SJCRH30 (cell line): ENCODE measurements around the gene FLCN. TPM values are rescaled to one million over a fixed set of nuclear protein-coding genes. Genes with fewer than 3 reads are reported as not detected.
"Not testable (repeated sequence)": the region's sequence is repeated elsewhere in the genome, so short reads cannot be mapped to it uniquely, and the experiment has no call there.

ENCODE experiments used
- DNase-seq, 2 experiments: peaks; one replicate each; pipeline ENCODE4 v3.0.0-alpha.2; 2015 to 2020
- H3K27ac ChIP-seq: fragments of 250-450 bp; sonication (Bioruptor Pico); 2 replicates; pipeline ENCODE4 v1.5.1; 2020; ENCODE audit warnings: mild to moderate bottlenecking, moderate library complexity
- H3K27me3 ChIP-seq: fragments of 250-450 bp; sonication (Bioruptor Pico); 2 replicates; pipeline ENCODE4 v1.5.1; 2020; ENCODE audit warnings: mild to moderate bottlenecking, moderate library complexity
- H3K36me3 ChIP-seq: fragments of 250-450 bp; sonication (Bioruptor Pico); 2 replicates; pipeline ENCODE4 v1.5.1; 2020; ENCODE audit warnings: mild to moderate bottlenecking, moderate library complexity
- H3K4me1 ChIP-seq: fragments of 250-450 bp; sonication (Bioruptor Pico); 2 replicates; pipeline ENCODE4 v1.5.1; 2020; ENCODE audit warnings: mild to moderate bottlenecking, moderate library complexity
- H3K4me3 ChIP-seq: fragments of 250-450 bp; sonication (Bioruptor Pico); 2 replicates; pipeline ENCODE4 v1.5.1; 2020; ENCODE audit warnings: mild to moderate bottlenecking, moderate library complexity
- H3K9me3 ChIP-seq: fragments of 250-450 bp; sonication (Bioruptor Pico); replicated peaks from 2 replicates; pipeline ENCODE4 v1.5.1; 2020; ENCODE audit warnings: mild to moderate bottlenecking, moderate library complexity
- total RNA-seq: library from RNA; depleted of rRNA; stranded (reverse); fragments of >200 nt; shearing (Covaris generic); gene quantifications from 2 replicates; pipeline ENCODE4 v1.2.3, GENCODE V29; 2014; rRNA removed

FLCN gene, protein sequence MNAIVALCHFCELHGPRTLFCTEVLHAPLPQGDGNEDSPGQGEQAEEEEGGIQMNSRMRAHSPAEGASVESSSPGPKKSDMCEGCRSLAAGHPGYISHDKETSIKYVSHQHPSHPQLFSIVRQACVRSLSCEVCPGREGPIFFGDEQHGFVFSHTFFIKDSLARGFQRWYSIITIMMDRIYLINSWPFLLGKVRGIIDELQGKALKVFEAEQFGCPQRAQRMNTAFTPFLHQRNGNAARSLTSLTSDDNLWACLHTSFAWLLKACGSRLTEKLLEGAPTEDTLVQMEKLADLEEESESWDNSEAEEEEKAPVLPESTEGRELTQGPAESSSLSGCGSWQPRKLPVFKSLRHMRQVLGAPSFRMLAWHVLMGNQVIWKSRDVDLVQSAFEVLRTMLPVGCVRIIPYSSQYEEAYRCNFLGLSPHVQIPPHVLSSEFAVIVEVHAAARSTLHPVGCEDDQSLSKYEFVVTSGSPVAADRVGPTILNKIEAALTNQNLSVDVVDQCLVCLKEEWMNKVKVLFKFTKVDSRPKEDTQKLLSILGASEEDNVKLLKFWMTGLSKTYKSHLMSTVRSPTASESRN
- total RNA-seq, result 110 and 121 TPM in 2 replicates

DNA sequence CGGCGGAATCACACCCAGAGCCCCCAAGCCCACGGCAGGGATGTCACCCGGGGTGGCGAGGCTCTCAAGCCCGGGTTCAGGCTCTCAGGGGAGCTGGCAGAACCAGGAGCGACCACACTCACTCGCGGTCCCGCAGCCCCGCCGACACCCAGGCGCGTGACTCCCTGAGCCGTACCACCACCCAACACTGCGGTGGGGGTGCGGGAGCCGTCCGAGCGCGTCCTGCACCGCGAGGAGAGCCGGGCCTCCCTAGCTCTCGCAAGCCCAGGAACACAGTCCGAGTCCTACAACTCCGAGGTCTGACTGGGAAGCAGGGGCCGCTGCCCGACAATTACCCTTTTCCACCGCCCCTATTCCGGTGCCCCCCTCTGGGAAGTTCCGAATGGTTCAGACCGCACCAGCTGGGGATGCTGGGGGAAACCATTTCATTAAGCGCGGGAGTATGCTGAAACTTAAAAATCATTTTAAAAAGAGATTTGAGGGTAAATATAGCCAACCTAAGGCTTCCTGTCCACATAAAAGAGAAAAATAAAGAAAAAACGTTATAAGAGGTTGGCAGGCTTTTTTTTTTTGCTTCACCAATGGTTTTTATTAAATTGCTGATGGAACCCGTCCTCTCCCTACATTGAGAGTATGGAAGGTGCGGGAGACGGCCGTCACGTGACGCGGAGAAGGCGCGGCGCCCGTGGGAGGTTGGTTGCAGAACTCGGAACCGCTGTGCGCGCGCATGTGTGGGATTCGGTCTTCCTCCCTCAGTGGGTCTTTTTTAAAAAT lies at the start of gene FLCN:
FLCN (minus strand) TSS at position 143 of the 774 bp plus-strand sequence. CDS start 9,031 bp downstream, outside the sequence.
- peak; percentile 94 to 98 for DNase-seq
- H3K27me3 ChIP-seq, result no peaks in the 10 kb centered on the region
- H3K4me3 ChIP-seq, result peak within 1 kb of the TSS; percentile 96
- peaks cover 8% of the 10 kb centered on the region for H3K36me3 ChIP-seq
- peaks cover 15% of the 10 kb centered on the region for H3K4me1 ChIP-seq
- no peaks in the 10 kb centered on the region for H3K9me3 ChIP-seq
- H3K27ac ChIP-seq, result peak within 1 kb of the TSS; percentile 100

DNA sequence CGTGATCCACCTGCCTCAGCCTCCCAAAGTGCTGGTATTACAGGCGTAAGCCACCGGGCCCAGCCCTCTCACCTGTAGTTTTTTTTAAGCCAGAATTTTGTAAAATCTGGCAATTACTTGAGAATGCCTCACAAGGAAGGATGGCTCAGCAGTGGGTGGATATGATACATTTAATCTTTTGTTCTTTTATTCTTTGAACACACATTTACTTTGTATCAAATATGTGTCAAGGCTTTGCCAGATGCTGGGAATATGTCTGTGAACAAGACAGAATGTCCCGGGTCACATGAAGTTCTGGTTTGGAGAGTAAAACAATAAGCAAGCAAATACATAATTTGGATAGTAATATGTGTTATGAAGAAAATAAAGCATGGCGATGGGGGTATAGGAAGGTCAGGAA lies 49.0 kb upstream of the FLCN start:
- Histone ChIP-seq H3K4me1 (peaks cover 4% of the 10 kb centered on the region), H3K9me3 (no peaks in the 10 kb centered on the region), H3K4me3 (no peak overlapping the region), H3K36me3 (no peaks in the 10 kb centered on the region), H3K27me3 (0 out of 2 replicates have a peak, but pooled peaks cover 4% of the 10 kb centered on the region), H3K27ac (no peak overlapping the region)
- no peak for DNase-seq

DNA sequence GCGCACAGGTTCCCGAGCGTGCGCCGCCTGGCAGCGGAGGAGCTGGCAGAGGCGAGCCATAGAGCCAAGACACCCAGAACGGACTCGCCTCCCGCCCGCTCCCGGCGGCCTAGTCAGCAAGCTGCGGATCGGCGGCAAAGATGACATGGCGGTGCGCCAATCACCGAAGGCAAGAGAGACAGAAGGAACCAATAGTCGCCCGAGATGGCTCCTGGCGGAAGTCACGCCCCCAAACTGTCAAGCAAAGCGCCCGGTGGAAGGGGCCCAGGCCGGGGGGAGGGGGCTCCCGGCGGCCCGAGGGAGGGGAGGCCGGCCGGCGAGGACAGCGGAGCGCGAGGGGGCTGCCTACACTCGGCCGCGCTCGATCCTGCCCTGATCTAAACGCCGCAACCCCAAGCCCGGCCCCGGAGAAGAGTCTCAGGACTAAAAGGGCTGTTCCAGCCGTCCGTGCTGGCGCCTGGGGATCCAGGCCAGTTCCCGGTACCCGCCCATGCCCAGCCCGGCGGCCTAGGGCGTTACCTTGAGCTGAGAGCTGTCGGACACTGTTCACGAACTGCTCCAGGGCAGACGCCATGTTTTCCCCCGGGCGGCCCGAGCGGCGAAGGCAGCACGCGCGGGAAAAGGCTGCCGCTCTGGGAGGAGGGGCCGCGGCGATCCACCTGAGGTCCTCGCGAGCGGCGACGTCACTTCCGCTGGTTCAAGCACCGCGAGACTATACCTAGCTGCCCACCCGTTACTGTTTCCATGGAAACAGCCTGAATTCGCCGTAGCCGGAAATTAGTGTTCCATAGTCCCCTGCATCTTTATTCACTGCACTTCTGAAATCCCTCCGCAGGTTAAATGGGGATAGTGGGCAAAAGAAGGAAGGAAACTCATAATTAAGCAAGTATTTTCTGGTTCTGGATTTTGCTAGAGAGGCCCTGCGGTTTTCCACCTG lies 43.9 kb upstream of the FLCN start, which contains the start of gene COPS3:
COPS3 (minus strand) TSS at position 634 of the 937 bp plus-strand sequence; CDS start at position 574, 60 bp downstream.
- H3K27me3 ChIP-seq, result no peaks in the 10 kb centered on the region
- DNase-seq, result peak; percentile 100
- no peaks in the 10 kb centered on the region for H3K9me3 ChIP-seq
- H3K4me1 ChIP-seq, result peaks cover 13% of the 10 kb centered on the region
- H3K27ac ChIP-seq, result peak within 1 kb of the TSS; percentile 90
- H3K4me3 ChIP-seq, result peak within 1 kb of the TSS; percentile 97
- peaks cover 23% of the 10 kb centered on the region for H3K36me3 ChIP-seq

DNA sequence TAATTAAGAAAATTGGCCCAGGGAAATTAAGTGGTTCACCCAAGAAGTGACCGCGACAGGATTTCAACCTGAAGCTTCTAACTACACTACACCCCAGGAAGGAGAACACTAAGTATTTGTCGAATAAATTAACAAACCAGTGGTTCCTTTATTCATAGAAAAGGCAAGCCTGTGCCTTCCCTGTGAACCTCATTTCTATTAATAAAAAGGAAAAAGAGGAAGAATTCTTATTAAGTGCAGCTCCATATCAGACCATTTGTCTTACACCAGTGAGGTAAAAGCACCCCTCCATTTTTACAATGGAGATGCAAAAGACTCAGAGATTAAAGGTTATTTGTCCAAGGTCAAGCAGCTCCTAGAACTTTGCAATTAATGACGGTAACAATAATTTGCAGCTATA lies 42.3 kb upstream of the FLCN start:
- H3K4me1 ChIP-seq, result peaks cover 13% of the 10 kb centered on the region
- H3K9me3 ChIP-seq, result no peaks in the 10 kb centered on the region
- H3K27ac ChIP-seq, result no peak overlapping the region
- H3K36me3 ChIP-seq, result peaks cover 38% of the 10 kb centered on the region
- H3K4me3 ChIP-seq, result peak overlapping the region; percentile 97
- no peak for DNase-seq
- H3K27me3 ChIP-seq, result no peaks in the 10 kb centered on the region

DNA sequence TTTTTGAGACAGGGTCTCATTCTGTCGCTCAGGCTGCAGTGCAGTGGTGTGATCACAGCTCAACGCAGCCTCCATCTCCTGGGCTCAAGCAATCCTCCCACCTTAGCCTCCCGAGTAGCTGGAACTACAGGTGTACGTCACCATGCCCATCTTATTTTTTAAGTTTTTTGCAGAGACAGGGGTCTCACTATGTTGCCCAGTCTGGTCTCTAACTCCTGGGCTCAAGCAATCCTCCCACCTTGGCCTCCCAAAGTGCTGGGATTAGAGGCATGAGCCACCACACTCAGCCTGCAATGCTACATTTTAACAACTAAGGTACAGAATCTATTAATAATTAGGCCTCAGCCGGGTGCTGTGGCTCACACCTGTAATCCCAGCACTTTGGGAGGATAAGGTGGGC lies 40.5 kb upstream of the FLCN start:
- peaks cover 13% of the 10 kb centered on the region for H3K4me1 ChIP-seq
- H3K27me3 ChIP-seq, H3K4me3 ChIP-seq, DNase-seq, H3K27ac ChIP-seq, H3K9me3 ChIP-seq: not testable (repeated sequence)
- peaks cover 55% of the 10 kb centered on the region for H3K36me3 ChIP-seq

DNA sequence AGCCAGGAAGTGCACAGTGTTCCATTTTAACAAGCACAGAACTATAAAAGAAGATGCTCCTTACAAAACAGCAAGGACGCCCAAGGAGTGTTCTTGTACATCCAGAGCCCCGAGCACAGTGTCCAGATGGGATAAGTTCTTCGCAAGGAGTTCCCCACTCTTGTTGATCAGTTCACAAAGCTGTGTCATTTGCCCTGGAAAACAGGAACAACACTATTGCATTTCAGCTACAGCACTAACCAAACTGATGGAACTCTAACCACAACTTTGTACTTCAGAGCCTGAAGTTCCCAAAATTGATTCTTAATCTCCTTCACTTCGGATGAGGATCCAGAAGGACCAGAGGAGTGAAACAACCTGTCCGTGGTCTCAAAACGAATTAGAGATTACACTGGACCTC lies 39.0 kb upstream of the FLCN start:
- H3K27ac ChIP-seq, result no peak overlapping the region
- DNase-seq, result no peak
- H3K4me1 ChIP-seq, result peaks cover 9% of the 10 kb centered on the region
- H3K27me3 ChIP-seq, result no peaks in the 10 kb centered on the region
- no peak overlapping the region for H3K4me3 ChIP-seq
- H3K9me3 ChIP-seq, result no peaks in the 10 kb centered on the region
- H3K36me3 ChIP-seq, result peaks cover 67% of the 10 kb centered on the region

DNA sequence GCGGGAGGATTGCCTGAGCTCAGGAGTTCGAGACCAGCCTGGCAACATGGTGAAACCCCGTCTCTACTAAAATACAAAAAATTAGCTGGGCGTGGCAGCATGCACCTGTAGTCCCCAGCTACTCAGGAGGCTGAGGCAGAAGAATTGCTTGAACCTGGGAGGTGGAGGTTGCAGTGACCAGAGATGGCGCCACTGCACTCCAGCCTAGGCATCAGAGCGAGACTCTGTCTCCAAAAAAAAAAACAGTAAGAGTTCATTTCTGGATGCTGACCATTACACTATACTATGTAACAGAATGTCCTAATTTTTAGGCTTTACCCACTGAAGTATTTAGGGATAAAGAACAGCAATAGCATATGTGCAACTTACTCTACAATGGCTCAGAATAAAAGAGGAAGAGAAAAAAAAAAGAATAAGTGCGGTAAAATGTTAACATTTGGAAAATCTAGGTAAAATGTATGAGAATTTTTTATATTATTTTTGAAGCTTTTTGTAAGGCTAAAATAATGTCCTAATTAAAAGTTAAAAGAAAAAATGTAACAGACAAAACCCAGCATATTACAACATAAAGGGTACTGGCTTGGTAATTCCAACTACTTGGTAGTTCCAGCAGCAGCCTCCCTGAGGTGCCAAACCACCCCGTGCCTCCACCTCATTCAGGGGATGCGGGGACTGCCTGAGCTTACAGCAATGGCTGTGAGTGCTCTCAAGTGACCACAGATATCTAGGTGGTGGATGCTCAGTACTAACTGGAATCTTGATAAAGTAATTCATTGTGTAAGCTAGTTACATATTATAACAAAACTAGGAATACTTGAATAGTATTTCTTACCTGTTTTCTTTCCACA lies 33.2 kb upstream of the FLCN start:
- Histone ChIP-seq H3K4me3 (no peak overlapping the region), H3K4me1 (no peaks in the 10 kb centered on the region), H3K27me3 (no peaks in the 10 kb centered on the region), H3K9me3 (no peaks in the 10 kb centered on the region), H3K36me3 (peaks cover 94% of the 10 kb centered on the region), H3K27ac (no peak overlapping the region)
- DNase-seq, result peak in 1 of 2 experiments; percentile 51

DNA sequence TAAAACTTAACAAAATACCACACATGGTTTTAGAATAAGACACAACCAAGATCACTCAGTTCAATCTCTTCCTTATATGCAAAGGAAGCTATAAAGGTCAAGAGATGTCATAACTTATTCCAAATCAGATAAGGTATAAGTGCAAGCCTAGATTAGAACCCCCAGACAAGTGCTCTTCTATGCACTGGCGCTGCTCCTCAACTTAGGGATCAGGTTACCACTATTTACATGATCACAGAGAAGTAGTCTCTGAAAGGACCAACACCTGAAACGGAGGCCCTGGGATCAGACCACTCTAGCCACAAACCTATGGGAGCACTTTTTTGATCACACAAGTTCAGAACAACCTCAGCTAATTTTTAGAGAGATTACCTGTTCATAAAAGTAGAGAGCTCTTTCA lies 27.5 kb upstream of the FLCN start:
- H3K27me3 ChIP-seq, result no peaks in the 10 kb centered on the region
- H3K27ac ChIP-seq, result no peak overlapping the region
- H3K36me3 ChIP-seq, result peaks cover 95% of the 10 kb centered on the region
- H3K9me3 ChIP-seq, result no peaks in the 10 kb centered on the region
- DNase-seq, result no peak
- H3K4me1 ChIP-seq, result no peaks in the 10 kb centered on the region
- H3K4me3 ChIP-seq, result no peak overlapping the region

DNA sequence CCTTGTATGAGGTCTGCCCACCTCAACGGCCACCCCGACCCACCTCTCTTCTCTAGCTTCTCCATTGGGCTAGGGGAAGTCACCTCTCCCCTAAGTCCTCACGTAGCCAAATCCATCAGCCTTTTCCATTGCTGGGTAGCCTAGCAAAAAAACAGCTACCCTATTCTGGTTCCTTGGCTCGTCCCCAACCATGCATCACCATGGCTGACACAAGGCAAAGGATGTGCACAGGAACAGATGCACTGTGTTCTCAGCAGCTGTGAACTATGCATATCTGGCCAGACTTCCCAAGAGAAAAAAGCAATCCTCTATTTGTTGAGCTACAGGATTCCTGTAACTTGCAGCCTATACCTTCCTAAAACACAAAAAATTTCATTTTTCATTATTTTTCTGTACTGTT lies 22.0 kb upstream of the FLCN start:
- no peak for DNase-seq
- Histone ChIP-seq H3K36me3 (peaks cover 92% of the 10 kb centered on the region), H3K27ac (no peak overlapping the region), H3K27me3 (no peaks in the 10 kb centered on the region), H3K4me3 (no peak overlapping the region), H3K4me1 (no peaks in the 10 kb centered on the region), H3K9me3 (no peaks in the 10 kb centered on the region)

DNA sequence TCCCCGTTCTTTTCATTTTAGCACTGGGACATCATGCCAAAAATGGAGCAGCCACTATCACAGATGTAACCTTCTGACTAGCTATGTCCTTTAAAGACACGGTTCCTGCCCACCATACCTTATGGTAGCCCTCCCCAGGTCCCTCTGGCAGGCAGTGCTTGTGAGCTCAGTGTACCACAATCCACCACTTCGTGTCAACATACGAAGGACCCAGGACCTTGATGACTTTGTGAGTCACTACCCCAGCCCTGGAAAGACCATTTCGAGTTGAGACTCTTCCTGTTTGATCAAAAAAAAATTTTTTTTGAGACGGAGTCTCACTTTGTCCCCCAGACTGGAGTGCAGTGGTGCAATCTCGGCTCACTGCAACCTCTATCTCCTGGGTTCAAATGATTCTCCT lies 21.0 kb upstream of the FLCN start:
- no peaks in the 10 kb centered on the region for H3K4me1 ChIP-seq
- no peak overlapping the region for H3K27ac ChIP-seq
- H3K4me3 ChIP-seq, result no peak overlapping the region
- no peaks in the 10 kb centered on the region for H3K27me3 ChIP-seq
- no peak for DNase-seq
- H3K36me3 ChIP-seq, result peaks cover 96% of the 10 kb centered on the region
- no peaks in the 10 kb centered on the region for H3K9me3 ChIP-seq

DNA sequence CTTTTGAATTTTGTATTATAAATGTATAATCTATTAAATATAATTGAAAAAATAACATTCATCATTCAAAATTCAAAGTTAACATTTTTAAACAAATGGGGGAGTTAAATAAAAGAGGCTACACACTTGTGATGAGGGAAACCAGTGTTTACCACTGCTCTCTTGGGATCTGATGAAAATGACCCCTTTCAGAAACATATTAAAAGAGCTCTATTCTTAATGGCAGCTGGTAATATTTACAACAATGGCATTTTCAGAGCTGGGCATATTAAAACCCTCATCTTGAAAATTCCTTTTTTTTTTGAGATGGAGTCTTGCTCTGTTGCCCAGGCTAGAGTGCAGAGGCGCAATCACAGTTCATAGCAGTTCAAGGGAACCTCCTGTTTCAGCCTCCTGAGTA lies 19.3 kb upstream of the FLCN start:
- H3K9me3 ChIP-seq, result no peaks in the 10 kb centered on the region
- no peaks in the 10 kb centered on the region for H3K27me3 ChIP-seq
- H3K27ac ChIP-seq, result no peak overlapping the region
- DNase-seq, result no peak
- H3K4me3 ChIP-seq, result no peak overlapping the region
- H3K36me3 ChIP-seq, result peaks cover 91% of the 10 kb centered on the region
- no peaks in the 10 kb centered on the region for H3K4me1 ChIP-seq

DNA sequence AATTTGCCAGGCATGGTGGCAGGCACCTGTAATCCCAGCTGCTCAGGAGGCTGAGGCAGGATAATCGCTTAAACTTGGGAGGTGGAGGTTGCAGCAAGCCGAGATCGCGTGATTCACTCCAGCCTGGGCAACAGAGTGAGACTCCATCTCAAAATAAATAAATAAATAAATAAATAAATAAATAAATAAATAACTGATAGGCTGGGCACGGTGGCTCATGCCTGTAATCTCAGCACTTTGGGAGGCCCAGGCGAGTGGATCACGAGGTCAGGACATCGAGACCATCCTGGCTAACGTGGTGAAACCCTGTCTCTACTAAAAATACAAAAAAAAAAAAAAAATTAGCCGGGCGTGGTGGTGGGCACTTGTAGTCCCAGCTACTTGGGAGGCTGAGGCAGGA lies 18.7 kb upstream of the FLCN start:
- not testable (repeated sequence) for H3K4me3 ChIP-seq, H3K27ac ChIP-seq, H3K4me1 ChIP-seq, H3K27me3 ChIP-seq, H3K9me3 ChIP-seq, DNase-seq
- H3K36me3 ChIP-seq, result peaks cover 91% of the 10 kb centered on the region

DNA sequence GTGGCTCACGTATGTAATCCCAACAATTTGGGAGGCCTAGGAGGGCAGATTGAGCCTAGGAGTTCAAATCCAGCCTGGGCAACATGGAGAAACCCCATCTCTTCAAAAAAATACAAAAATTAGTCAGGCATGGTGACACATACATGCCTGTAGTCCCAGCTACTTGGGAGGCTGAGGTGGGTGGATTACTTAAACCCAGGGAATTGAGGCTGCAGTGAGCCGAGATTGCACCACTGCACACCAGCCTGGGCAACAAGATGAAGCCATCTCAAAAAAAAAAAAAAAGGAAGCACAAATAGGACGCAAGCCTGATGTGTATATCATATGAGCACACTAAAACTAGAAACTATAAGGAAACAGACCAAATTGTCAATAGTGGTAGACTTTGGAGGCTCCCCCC lies 17.1 kb upstream of the FLCN start:
- H3K27me3 ChIP-seq, result no peaks in the 10 kb centered on the region
- no peak for DNase-seq
- no peak overlapping the region for H3K27ac ChIP-seq
- H3K9me3 ChIP-seq, result no peaks in the 10 kb centered on the region
- no peaks in the 10 kb centered on the region for H3K4me1 ChIP-seq
- peaks cover 91% of the 10 kb centered on the region for H3K36me3 ChIP-seq
- no peak overlapping the region for H3K4me3 ChIP-seq
